ENCODE measurements around the gene AMFR.

- TF ChIP-seq POLR2AphosphoS5 (IDR thresholded peaks at IDR 0.05) (no peak), POLR2A (IDR thresholded peaks at IDR 0.05) (no peak), CTCF (IDR thresholded peaks at IDR 0.05) (no peak)
Measured at GRCh38 chr16:56424404-56424764, 961 bp downstream of the AMFR start.

Data from stomach (tissue), 4 donors.